ENCODE data around the gene AMIGO2.
A peak's percentile ranks its signal among the peaks of the same experiment; 100 is the strongest.
"Not testable (repeated sequence)": the region's sequence is repeated elsewhere in the genome, so short reads cannot be mapped to it uniquely, and the experiment has no call there.

Gene AMIGO2

GRCh38 chr12:47079468-47079980 lies at the start of gene AMIGO2, which contains the start of gene PCED1B:
Gene AMIGO2, minus strand, starts transcription at chr12:47079959. Its CDS starts 957 bp downstream, at chr12:47079002.
Gene PCED1B, plus strand, starts transcription at chr12:47079621. Its CDS starts 155,443 bp downstream, at chr12:47235064.
- H3K27me3 ChIP-seq (ENCODE audit: insufficient read depth, low read length) = no peaks in the 10 kb centered on the region
- H3K36me3 ChIP-seq (ENCODE audit: insufficient read depth, low read length) = no peaks in the 10 kb centered on the region
- H3K27ac ChIP-seq (ENCODE audit: low read depth, low read length) = peak within 1 kb of the TSS; percentile 71
- peak within 1 kb of the TSS; percentile 88 for H2AFZ ChIP-seq (ENCODE audit: low read length, unreplicated experiment)
- H3K4me3 ChIP-seq (ENCODE audit: low read depth, low read length) = peak within 1 kb of the TSS; percentile 92
- H3K79me2 ChIP-seq (ENCODE audit: control insufficient read depth, insufficient read depth, low read length, unreplicated experiment) = peaks cover 23% of the 10 kb centered on the region
- H3K4me1 ChIP-seq (ENCODE audit: control insufficient read depth, insufficient read depth, low read length, unreplicated experiment) = peaks cover 44% of the 10 kb centered on the region

GRCh38 chr12:47126246-47126645 lies 46.5 kb upstream of the AMIGO2 start:
- no peak overlapping the region for H3K4me3 ChIP-seq (ENCODE audit: low read depth, low read length)
- H3K27ac ChIP-seq (ENCODE audit: low read depth, low read length) = no peak overlapping the region
- no peaks in the 10 kb centered on the region for H3K79me2 ChIP-seq (ENCODE audit: control insufficient read depth, insufficient read depth, low read length, unreplicated experiment)
- no peaks in the 10 kb centered on the region for H3K27me3 ChIP-seq (ENCODE audit: insufficient read depth, low read length)
- no peak overlapping the region for H2AFZ ChIP-seq (ENCODE audit: low read length, unreplicated experiment)
- peaks cover 21% of the 10 kb centered on the region for H3K4me1 ChIP-seq (ENCODE audit: control insufficient read depth, insufficient read depth, low read length, unreplicated experiment)
- no peaks in the 10 kb centered on the region for H3K36me3 ChIP-seq (ENCODE audit: insufficient read depth, low read length)

DNA sequence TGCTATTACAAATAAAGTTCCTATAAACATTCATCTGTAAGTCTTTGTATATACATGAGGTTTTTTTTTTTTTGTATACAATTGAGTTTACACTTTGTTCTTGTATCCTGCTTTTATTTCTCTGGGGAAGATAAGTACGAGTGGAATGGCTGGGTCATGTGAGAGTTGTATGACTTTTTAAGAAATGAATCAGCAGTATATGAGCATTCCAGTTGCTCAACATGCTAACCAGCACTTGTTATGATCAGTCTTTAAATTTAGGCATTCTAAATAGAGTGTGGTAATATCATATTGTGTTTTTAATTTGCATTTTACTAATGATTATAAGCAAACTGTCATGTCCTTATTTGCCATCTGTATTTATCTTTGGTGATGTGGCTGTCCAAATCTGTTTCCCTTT lies 44.7 kb upstream of the AMIGO2 start:
- no peaks in the 10 kb centered on the region for H3K36me3 ChIP-seq (ENCODE audit: insufficient read depth, low read length)
- H2AFZ ChIP-seq (ENCODE audit: low read length, unreplicated experiment) = no peak overlapping the region
- peak overlapping the region; percentile 54 for H3K27ac ChIP-seq (ENCODE audit: low read depth, low read length)
- peaks cover 24% of the 10 kb centered on the region for H3K4me1 ChIP-seq (ENCODE audit: control insufficient read depth, insufficient read depth, low read length, unreplicated experiment)
- H3K4me3 ChIP-seq (ENCODE audit: low read depth, low read length) = no peak overlapping the region
- H3K27me3 ChIP-seq (ENCODE audit: insufficient read depth, low read length) = no peaks in the 10 kb centered on the region
- H3K79me2 ChIP-seq (ENCODE audit: control insufficient read depth, insufficient read depth, low read length, unreplicated experiment) = no peaks in the 10 kb centered on the region

DNA sequence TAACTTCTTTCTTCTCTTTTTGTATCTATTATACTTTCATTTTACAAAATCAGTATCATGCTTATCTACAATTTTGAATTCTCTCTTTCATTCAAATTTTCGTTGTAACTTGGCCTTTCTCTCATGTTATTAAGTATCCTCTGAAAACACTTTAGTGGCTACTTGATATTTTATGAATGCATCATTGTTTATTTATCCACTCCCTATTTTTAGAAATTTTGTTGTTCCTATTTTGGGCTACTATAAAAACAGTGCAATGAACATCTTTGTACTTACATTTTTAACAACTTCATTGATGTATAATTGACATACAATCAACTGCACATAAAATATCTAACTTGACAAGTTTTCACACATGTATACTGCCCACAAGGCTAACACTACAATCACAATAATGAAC lies 44.0 kb upstream of the AMIGO2 start:
- H3K36me3 ChIP-seq (ENCODE audit: insufficient read depth, low read length) = no peaks in the 10 kb centered on the region

DNA sequence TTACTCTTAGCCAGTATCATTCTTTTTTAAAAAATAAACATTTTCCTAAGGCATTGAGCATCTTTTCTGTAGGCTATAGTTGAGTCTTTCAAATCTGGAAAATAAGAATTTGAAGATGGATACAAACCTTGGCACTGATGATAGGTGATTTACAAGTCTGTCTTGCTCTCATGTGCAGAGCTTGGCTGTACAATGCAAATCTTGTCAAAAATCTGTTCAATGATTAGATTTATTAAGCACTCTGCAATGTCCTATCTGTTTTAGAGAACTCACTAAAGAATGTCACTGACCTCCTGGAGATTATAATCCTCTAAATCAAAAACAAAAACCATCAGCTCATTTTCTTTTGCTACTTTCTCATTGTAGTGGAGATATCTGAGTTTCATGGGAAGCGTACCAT lies 42.8 kb upstream of the AMIGO2 start:
- H3K27ac ChIP-seq (ENCODE audit: low read depth, low read length) = no peak overlapping the region
- no peaks in the 10 kb centered on the region for H3K79me2 ChIP-seq (ENCODE audit: control insufficient read depth, insufficient read depth, low read length, unreplicated experiment)
- peaks cover 24% of the 10 kb centered on the region for H3K4me1 ChIP-seq (ENCODE audit: control insufficient read depth, insufficient read depth, low read length, unreplicated experiment)

More for the DNA sequence above, 44.0 kb upstream of the AMIGO2 start:
- peaks cover 24% of the 10 kb centered on the region for H3K4me1 ChIP-seq (ENCODE audit: control insufficient read depth, insufficient read depth, low read length, unreplicated experiment)
- peak overlapping the region; percentile 25; the same call in 1 of the 2 replicates for H3K4me3 ChIP-seq (ENCODE audit: low read depth, low read length)
- no peaks in the 10 kb centered on the region for H3K27me3 ChIP-seq (ENCODE audit: insufficient read depth, low read length)
- no peaks in the 10 kb centered on the region for H3K79me2 ChIP-seq (ENCODE audit: control insufficient read depth, insufficient read depth, low read length, unreplicated experiment)
- H2AFZ ChIP-seq (ENCODE audit: low read length, unreplicated experiment) = no peak overlapping the region
- H3K27ac ChIP-seq (ENCODE audit: low read depth, low read length) = peak overlapping the region; percentile 54; the same call in 1 of the 2 replicates

GRCh38 chr12:47121146-47121545 lies 41.4 kb upstream of the AMIGO2 start:
- Histone ChIP-seq H2AFZ (ENCODE audit: low read length, unreplicated experiment) (no peak overlapping the region), H3K4me1 (ENCODE audit: control insufficient read depth, insufficient read depth, low read length, unreplicated experiment) (peaks cover 24% of the 10 kb centered on the region), H3K27ac (ENCODE audit: low read depth, low read length) (no peak overlapping the region), H3K27me3 (ENCODE audit: insufficient read depth, low read length) (no peaks in the 10 kb centered on the region), H3K79me2 (ENCODE audit: control insufficient read depth, insufficient read depth, low read length, unreplicated experiment) (no peaks in the 10 kb centered on the region), H3K4me3 (ENCODE audit: low read depth, low read length) (no peak overlapping the region), H3K36me3 (ENCODE audit: insufficient read depth, low read length) (no peaks in the 10 kb centered on the region)

More for the DNA sequence above, 42.8 kb upstream of the AMIGO2 start:
- Histone ChIP-seq H3K27me3 (ENCODE audit: insufficient read depth, low read length) (no peaks in the 10 kb centered on the region), H2AFZ (ENCODE audit: low read length, unreplicated experiment) (no peak overlapping the region), H3K4me3 (ENCODE audit: low read depth, low read length) (no peak overlapping the region), H3K36me3 (ENCODE audit: insufficient read depth, low read length) (no peaks in the 10 kb centered on the region)

DNA sequence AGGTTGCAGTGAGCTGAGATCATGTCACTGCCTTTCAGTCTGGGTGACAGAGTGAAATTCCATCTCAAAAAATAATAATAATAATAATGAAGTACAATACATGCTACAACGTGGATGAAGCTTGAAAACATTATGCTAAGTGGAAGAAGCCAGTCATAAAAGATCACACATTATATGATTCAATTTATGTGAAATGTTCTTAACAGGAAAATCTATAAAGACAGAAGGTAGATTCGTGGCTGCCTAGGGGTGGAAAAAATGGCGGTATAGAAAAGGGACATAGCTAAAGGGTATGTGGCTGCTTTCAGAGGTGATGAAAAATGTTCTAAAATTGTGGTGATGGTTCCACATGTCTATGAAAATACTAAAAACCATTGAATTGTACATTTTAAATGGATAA lies 41.0 kb upstream of the AMIGO2 start:
- H3K36me3 ChIP-seq (ENCODE audit: insufficient read depth, low read length) = no peaks in the 10 kb centered on the region
- no peak overlapping the region for H3K27ac ChIP-seq (ENCODE audit: low read depth, low read length)
- H3K79me2 ChIP-seq (ENCODE audit: control insufficient read depth, insufficient read depth, low read length, unreplicated experiment) = no peaks in the 10 kb centered on the region
- peaks cover 24% of the 10 kb centered on the region for H3K4me1 ChIP-seq (ENCODE audit: control insufficient read depth, insufficient read depth, low read length, unreplicated experiment)
- H3K27me3 ChIP-seq (ENCODE audit: insufficient read depth, low read length) = no peaks in the 10 kb centered on the region
- no peak overlapping the region for H3K4me3 ChIP-seq (ENCODE audit: low read depth, low read length)
- no peak overlapping the region for H2AFZ ChIP-seq (ENCODE audit: low read length, unreplicated experiment)

GRCh38 chr12:47117305-47117704 lies 37.5 kb upstream of the AMIGO2 start:
- H2AFZ ChIP-seq (ENCODE audit: low read length, unreplicated experiment); H3K4me1 ChIP-seq (ENCODE audit: control insufficient read depth, insufficient read depth, low read length, unreplicated experiment); H3K27ac ChIP-seq (ENCODE audit: low read depth, low read length); H3K36me3 ChIP-seq (ENCODE audit: insufficient read depth, low read length); H3K79me2 ChIP-seq (ENCODE audit: control insufficient read depth, insufficient read depth, low read length, unreplicated experiment); H3K27me3 ChIP-seq (ENCODE audit: insufficient read depth, low read length); H3K4me3 ChIP-seq (ENCODE audit: low read depth, low read length): not testable (repeated sequence)

DNA sequence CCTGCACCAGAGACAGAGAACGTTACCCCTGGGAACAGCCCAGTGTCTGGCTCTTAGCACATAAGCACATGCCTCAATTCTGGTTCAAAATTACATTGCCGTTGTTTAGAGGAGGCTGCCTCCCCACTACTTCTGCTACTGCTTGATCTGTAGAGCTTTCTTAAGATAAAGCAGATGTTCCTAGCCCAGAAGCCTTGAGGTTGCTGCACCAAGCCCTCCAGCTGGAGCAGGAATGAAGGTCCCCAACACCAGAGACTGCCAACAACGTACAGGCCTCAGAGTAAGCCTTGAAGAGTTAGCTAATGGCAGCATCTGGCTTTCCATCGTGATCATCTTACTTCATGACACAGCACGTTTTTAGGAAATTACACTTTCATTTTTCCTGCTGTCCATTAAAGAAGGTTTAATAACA lies 34.7 kb upstream of the AMIGO2 start:
- no peak overlapping the region for H2AFZ ChIP-seq (ENCODE audit: low read length, unreplicated experiment)
- no peaks in the 10 kb centered on the region for H3K27me3 ChIP-seq (ENCODE audit: insufficient read depth, low read length)

DNA sequence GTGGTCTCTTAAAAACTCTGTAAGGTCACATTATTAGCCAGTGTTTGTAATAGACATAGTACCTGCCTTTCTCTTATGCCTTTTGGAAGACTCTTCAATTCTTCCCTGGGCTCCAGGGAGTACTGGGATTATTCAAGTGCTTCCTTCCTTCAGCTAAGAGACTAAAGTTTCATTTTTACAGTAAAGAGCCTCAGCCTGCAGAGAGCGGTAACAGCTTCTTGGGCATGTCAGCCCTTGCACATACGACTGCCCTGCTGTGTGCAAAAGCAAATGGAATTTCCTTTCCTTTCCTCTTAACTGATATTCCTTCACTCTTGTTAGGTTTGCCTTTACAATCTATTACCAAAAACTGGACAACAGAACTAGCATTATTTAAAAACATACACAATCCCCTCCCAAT lies 32.9 kb upstream of the AMIGO2 start:
- no peaks in the 10 kb centered on the region for H3K36me3 ChIP-seq (ENCODE audit: insufficient read depth, low read length)
- H2AFZ ChIP-seq (ENCODE audit: low read length, unreplicated experiment) = no peak overlapping the region
- no peak overlapping the region for H3K4me3 ChIP-seq (ENCODE audit: low read depth, low read length)
- no peaks in the 10 kb centered on the region for H3K27me3 ChIP-seq (ENCODE audit: insufficient read depth, low read length)
- no peaks in the 10 kb centered on the region for H3K4me1 ChIP-seq (ENCODE audit: control insufficient read depth, insufficient read depth, low read length, unreplicated experiment)
- no peaks in the 10 kb centered on the region for H3K79me2 ChIP-seq (ENCODE audit: control insufficient read depth, insufficient read depth, low read length, unreplicated experiment)
- H3K27ac ChIP-seq (ENCODE audit: low read depth, low read length) = no peak overlapping the region

More for the DNA sequence above, 34.7 kb upstream of the AMIGO2 start:
- H3K4me3 ChIP-seq (ENCODE audit: low read depth, low read length) = no peak overlapping the region
- H3K27ac ChIP-seq (ENCODE audit: low read depth, low read length) = no peak overlapping the region
- H3K4me1 ChIP-seq (ENCODE audit: control insufficient read depth, insufficient read depth, low read length, unreplicated experiment) = no peaks in the 10 kb centered on the region
- no peaks in the 10 kb centered on the region for H3K36me3 ChIP-seq (ENCODE audit: insufficient read depth, low read length)
- no peaks in the 10 kb centered on the region for H3K79me2 ChIP-seq (ENCODE audit: control insufficient read depth, insufficient read depth, low read length, unreplicated experiment)

- Histone ChIP-seq H3K4me1 (ENCODE audit: control insufficient read depth, insufficient read depth, low read length, unreplicated experiment) (no peaks in the 10 kb centered on the region), H3K4me3 (ENCODE audit: low read depth, low read length) (no peak overlapping the region), H2AFZ (ENCODE audit: low read length, unreplicated experiment) (no peak overlapping the region), H3K27ac (ENCODE audit: low read depth, low read length) (no peak overlapping the region), H3K79me2 (ENCODE audit: control insufficient read depth, insufficient read depth, low read length, unreplicated experiment) (no peaks in the 10 kb centered on the region), H3K27me3 (ENCODE audit: insufficient read depth, low read length) (no peaks in the 10 kb centered on the region), H3K36me3 (ENCODE audit: insufficient read depth, low read length) (no peaks in the 10 kb centered on the region)
Observed at GRCh38 chr12:47111854-47112253, 32.1 kb upstream of the AMIGO2 start.
